Trophoblast cell (in vitro differentiated cells and primary cell): ENCODE results near the gene DPYD.
"Not testable (repeated sequence)": the region's sequence is repeated elsewhere in the genome, so short reads cannot be mapped to it uniquely, and the experiment has no call there.

Experiments used
- DNase-seq, 2 donors: peaks; one replicate each; pipeline ENCODE4 v3.0.0-alpha.2; 2016
- H2AFZ ChIP-seq: 2 replicates; pipeline ENCODE4 v1.6.1; 2013; ENCODE audit warnings: low read length, moderate library complexity, mild to moderate bottlenecking; ENCODE audit not compliant: insufficient read depth, poor library complexity
- H2AK5ac ChIP-seq: 2 replicates; pipeline ENCODE4 v1.6.1; 2013; ENCODE audit warnings: mild to moderate bottlenecking, low read length
- H2BK120ac ChIP-seq: 2 replicates; pipeline ENCODE4 v1.6.1; 2013; ENCODE audit warnings: low read length, mild to moderate bottlenecking, moderate library complexity; ENCODE audit not compliant: insufficient read depth, poor library complexity
- H2BK12ac ChIP-seq: 2 replicates; pipeline ENCODE4 v1.6.1; 2013; ENCODE audit warnings: mild to moderate bottlenecking, low read length, moderate library complexity
- H2BK5ac ChIP-seq: 2 replicates; pipeline ENCODE4 v1.6.1; 2013; ENCODE audit warnings: low read length, low read depth, moderate library complexity, mild to moderate bottlenecking; ENCODE audit not compliant: poor library complexity
- H3K14ac ChIP-seq: 2 replicates; pipeline ENCODE4 v1.6.1; 2013; ENCODE audit warnings: mild to moderate bottlenecking, low read length
- H3K18ac ChIP-seq: 2 replicates; pipeline ENCODE4 v1.6.1; 2013; ENCODE audit warnings: mild to moderate bottlenecking, low read length
- H3K23ac ChIP-seq: 2 replicates; pipeline ENCODE4 v1.6.1; 2013; ENCODE audit warnings: low read length
- H3K27ac ChIP-seq: 2 replicates; pipeline ENCODE4 v1.5.1; 2013; ENCODE audit warnings: low read depth, mild to moderate bottlenecking, inconsistent platforms, low read length, moderate library complexity
- H3K27me3 ChIP-seq: 2 replicates; pipeline ENCODE4 v1.6.1; 2013; ENCODE audit warnings: inconsistent platforms, mild to moderate bottlenecking, low read length, moderate library complexity; ENCODE audit not compliant: insufficient read depth
- H3K36me3 ChIP-seq, 2 experiments: 1 replicate in 1 of 2; 2 replicates in 1 of 2; pipeline ENCODE4 v1.6.1; 2013; ENCODE audit warnings: low read length in 2 of 2, mild to moderate bottlenecking in 2 of 2, moderate library complexity in 1 of 2; ENCODE audit not compliant: insufficient read depth in 2 of 2, control insufficient read depth in 1 of 2
- H3K4ac ChIP-seq: 2 replicates; pipeline ENCODE4 v1.6.1; 2013; ENCODE audit warnings: low read depth, mild to moderate bottlenecking, low read length, moderate library complexity
- H3K4me1 ChIP-seq, 2 experiments: 1 replicate in 1 of 2; 2 replicates in 1 of 2; pipeline ENCODE4 v1.6.1; 2013; ENCODE audit warnings: low read length in 2 of 2, mild to moderate bottlenecking in 2 of 2, moderate library complexity in 1 of 2; ENCODE audit not compliant: insufficient read depth in 2 of 2, control insufficient read depth in 1 of 2
- H3K4me2 ChIP-seq: 2 replicates; pipeline ENCODE4 v1.6.1; 2013; ENCODE audit warnings: inconsistent platforms, mild to moderate bottlenecking, low read length, moderate library complexity
- H3K4me3 ChIP-seq: 2 replicates; pipeline ENCODE4 v1.5.1; 2013; ENCODE audit warnings: mild to moderate bottlenecking, low read depth, low read length, inconsistent platforms
- H3K79me1 ChIP-seq: one replicate; pipeline ENCODE4 v1.6.1; 2013; ENCODE audit warnings: low read length
- H3K79me2 ChIP-seq: 2 replicates; pipeline ENCODE4 v1.6.1; 2013; ENCODE audit warnings: low read length, mild to moderate bottlenecking; ENCODE audit not compliant: control insufficient read depth, insufficient read depth, poor library complexity
- H3K9ac ChIP-seq: 2 replicates; pipeline ENCODE4 v1.6.1; 2013; ENCODE audit warnings: mild to moderate bottlenecking, low read length
- H3K9me3 ChIP-seq: 2 replicates; pipeline ENCODE4 v1.6.1; 2013; ENCODE audit warnings: low read depth, mild to moderate bottlenecking, control low read depth, inconsistent platforms, low read length; ENCODE audit not compliant: insufficient read depth
- H4K12ac ChIP-seq: 2 replicates; pipeline ENCODE4 v1.6.1; 2013; ENCODE audit warnings: low read depth, mild to moderate bottlenecking, low read length, moderate library complexity
- H4K8ac ChIP-seq: 2 replicates; pipeline ENCODE4 v1.6.1; 2013; ENCODE audit warnings: low read depth, mild to moderate bottlenecking, low read length, moderate library complexity
- H4K91ac ChIP-seq: one replicate; pipeline ENCODE4 v1.6.1; 2013; ENCODE audit warnings: low read depth, mild to moderate bottlenecking, low read length, moderate library complexity
- WGBS: extraction: QIAGEN DNeasy Blood & Tissue Kit; methylation state at CpG from one replicate; pipeline ENCODE4 v1.1.7; 2013; ENCODE audit warnings: missing lambda C conversion rate; ENCODE audit not compliant: insufficient read length, insufficient coverage; ENCODE audit errors: extremely low coverage; 5-methylcytosine and 5-hydroxymethylcytosine counted together

The DPYD gene

GRCh38 chr1:97243973-97244560, 676.8 kb downstream of the DPYD start:
- Histone ChIP-seq H3K9me3 (no peaks in the 10 kb centered on the region), H3K14ac (no peak overlapping the region), H3K4me1 (no peaks in the 10 kb centered on the region), H3K79me1 (no peaks in the 10 kb centered on the region), H3K4me2 (no peak overlapping the region), H2AFZ (no peak overlapping the region), H4K91ac (no peak overlapping the region), H3K9ac (no peak overlapping the region), H3K79me2 (no peaks in the 10 kb centered on the region), H2BK120ac (no peak overlapping the region), H3K4ac (no peak overlapping the region), H3K4me3 (no peak overlapping the region), H3K27me3 (no peaks in the 10 kb centered on the region), H4K8ac (no peak overlapping the region), H3K18ac (no peak overlapping the region), H3K23ac (no peak overlapping the region), H2BK12ac (no peak overlapping the region), H3K27ac (no peak overlapping the region), H3K36me3 (no peaks in the 10 kb centered on the region), H2AK5ac (no peak overlapping the region), H2BK5ac (no peak overlapping the region), H4K12ac (no peak overlapping the region)
- no CpG with 5 or more reads among the region's 2 CpGs for WGBS
- DNase-seq: peak in 1 of 2 donors; percentile 28

- Histone ChIP-seq H3K27me3 (no peaks in the 10 kb centered on the region), H4K8ac (no peak overlapping the region), H2AFZ (no peak overlapping the region), H3K9ac (no peak overlapping the region), H2BK5ac (no peak overlapping the region), H3K36me3 (no peaks in the 10 kb centered on the region), H3K4me2 (no peak overlapping the region), H4K12ac (no peak overlapping the region), H3K23ac (no peak overlapping the region), H3K27ac (no peak overlapping the region), H3K14ac (no peak overlapping the region), H2AK5ac (no peak overlapping the region), H4K91ac (no peak overlapping the region), H3K4me3 (no peak overlapping the region), H2BK120ac (no peak overlapping the region), H3K79me2 (no peaks in the 10 kb centered on the region), H3K18ac (no peak overlapping the region), H3K4ac (no peak overlapping the region), H3K79me1 (no peaks in the 10 kb centered on the region), H3K4me1 (no peaks in the 10 kb centered on the region), H3K9me3 (no peaks in the 10 kb centered on the region), H2BK12ac (no peak overlapping the region)
- no peak for DNase-seq
- WGBS: no CpG with 5 or more reads among the region's 3 CpGs
These were observed 682.0 kb downstream of the DPYD start for GRCh38 chr1:97238816-97239215.

GRCh38 chr1:97231354-97231753, 689.5 kb downstream of the DPYD start:
- not testable (repeated sequence) for DNase-seq, H4K91ac ChIP-seq, H3K4me3 ChIP-seq, H2BK5ac ChIP-seq, H3K4ac ChIP-seq, H4K8ac ChIP-seq, H3K18ac ChIP-seq, H2BK12ac ChIP-seq, H4K12ac ChIP-seq, H3K9me3 ChIP-seq, H3K27me3 ChIP-seq, H2AK5ac ChIP-seq, H3K9ac ChIP-seq, H2AFZ ChIP-seq, H3K4me2 ChIP-seq, H3K27ac ChIP-seq, H3K79me1 ChIP-seq, H3K79me2 ChIP-seq, H3K14ac ChIP-seq, H3K23ac ChIP-seq, H3K4me1 ChIP-seq, H2BK120ac ChIP-seq, H3K36me3 ChIP-seq
- no CpG with 5 or more reads among the region's 2 CpGs for WGBS

GRCh38 chr1:97212671-97213070, 708.2 kb downstream of the DPYD start:
- no peak overlapping the region for H2BK5ac ChIP-seq
- H2BK120ac ChIP-seq: no peak overlapping the region
- H3K23ac ChIP-seq: no peak overlapping the region
- no peak for DNase-seq
- H3K27me3 ChIP-seq: no peaks in the 10 kb centered on the region
- no peak overlapping the region for H4K8ac ChIP-seq
- H4K12ac ChIP-seq: no peak overlapping the region
- no peak overlapping the region for H3K18ac ChIP-seq
- H3K27ac ChIP-seq: no peak overlapping the region
- no peaks in the 10 kb centered on the region for H3K4me1 ChIP-seq
- no peak overlapping the region for H2BK12ac ChIP-seq
- H3K14ac ChIP-seq: no peak overlapping the region
- H3K4me2 ChIP-seq: no peak overlapping the region
- H2AK5ac ChIP-seq: no peak overlapping the region
- WGBS: no CpG with 5 or more reads among the region's 2 CpGs
- no peak overlapping the region for H4K91ac ChIP-seq
- no peak overlapping the region for H3K9ac ChIP-seq
- no peak overlapping the region for H2AFZ ChIP-seq
- no peaks in the 10 kb centered on the region for H3K36me3 ChIP-seq
- no peak overlapping the region for H3K4ac ChIP-seq
- H3K79me1 ChIP-seq: no peaks in the 10 kb centered on the region
- H3K79me2 ChIP-seq: no peaks in the 10 kb centered on the region
- H3K4me3 ChIP-seq: no peak overlapping the region
- no peaks in the 10 kb centered on the region for H3K9me3 ChIP-seq
